Breast epithelium (tissue), 4 donors: ENCODE data around the gene CHST8. TPM values are rescaled to one million over a fixed set of nuclear protein-coding genes. Genes with fewer than 3 reads are reported as not detected.
"Not testable (repeated sequence)": the region's sequence is repeated elsewhere in the genome, so short reads cannot be mapped to it uniquely, and the experiment has no call there.

Experiments
- DNase-seq, 2 donors: peaks; one replicate each; pipeline ENCODE4 v3.0.0-alpha.2; 2019; ENCODE audit warnings: low spot score in 2 of 2
- H3K27ac ChIP-seq, 2 donors: fragments of 200-600 bp; sonication (generic) in 1 of 2; one replicate each; pipeline ENCODE4 v1.5.1; 2016 to 2019; ENCODE audit warnings: mild to moderate bottlenecking in 1 of 2
- H3K27me3 ChIP-seq, 2 donors: fragments of 200-600 bp; sonication (generic) in 1 of 2; one replicate each; pipeline versions ENCODE4 v1.5.1 to v1.6.0; 2017 to 2019; ENCODE audit warnings: control low read depth in 1 of 2, mild to moderate bottlenecking in 1 of 2
- H3K36me3 ChIP-seq: fragments of 200-600 bp; one replicate; pipeline ENCODE4 v1.5.1; 2019
- H3K4me1 ChIP-seq, 2 donors: fragments of 200-600 bp; sonication (generic); one replicate each; pipeline ENCODE4 v1.5.1; 2016 to 2019; ENCODE audit warnings: control low read depth in 1 of 2
- H3K4me3 ChIP-seq, 3 donors: fragments of 200-600 bp; sonication (generic); 1 replicate in 2 of 3; 2 replicates in 1 of 3; pipeline ENCODE4 v1.5.1; 2016 to 2019; ENCODE audit warnings: mild to moderate bottlenecking in 3 of 3, moderate library complexity in 2 of 3
- H3K9me3 ChIP-seq, 2 donors: fragments of 200-600 bp; sonication (generic) in 1 of 2; one replicate each; pipeline ENCODE4 v1.5.1; 2016 to 2019; ENCODE audit warnings: control low read depth in 1 of 2
- POLR2A ChIP-seq: fragments of 450-650 bp; IDR thresholded peaks from one replicate; pipeline ENCODE4 v1.6.1; 2016; ENCODE audit warnings: antibody characterized with exemption, mild to moderate bottlenecking, moderate library complexity
- POLR2AphosphoS5 ChIP-seq, 3 donors: sonication (generic); formaldehyde crosslinking; IDR thresholded peaks; one replicate each; pipeline ENCODE4 v1.6.1; 2017; ENCODE audit warnings: antibody characterized with exemption in 3 of 3
- intact Hi-C: fragments of 100-400 bp; cut with DNase I; formaldehyde crosslinking; loops from one replicate; pipeline ENCODE4 v1.15.1; 2023; ENCODE audit warnings: low total_unique reads
- total RNA-seq, 3 donors: library from RNA; depleted of rRNA; stranded (reverse); fragments of >200 nt; gene quantifications; one replicate each; pipeline ENCODE4 v1.1.0, GENCODE V29; 2016
- TF ChIP-seq, protein P1 (sequence below), 3 donors: fragments of 450-650 bp; IDR thresholded peaks; one replicate each; pipeline ENCODE4 v1.5.1; 2016 to 2017; ENCODE audit warnings: antibody characterized with exemption in 3 of 3, mild to moderate bottlenecking in 3 of 3, moderate library complexity in 3 of 3

The CHST8 gene
- total RNA-seq, 3 donors from 2014 or later: 0.16 to 14.1 (median 1.6) TPM

GRCh38 chr19:33601583-33601982 is 20.2 kb upstream of the CHST8 start:
- H3K36me3 ChIP-seq: no peaks in the 10 kb centered on the region

GRCh38 chr19:33602576-33603204 is 19.1 kb upstream of the CHST8 start:
- no peak for DNase-seq
- H3K27me3 ChIP-seq: peaks cover 0 to 6% of the 10 kb centered on the region in 2 donors
- TF ChIP-seq, protein P1, sequence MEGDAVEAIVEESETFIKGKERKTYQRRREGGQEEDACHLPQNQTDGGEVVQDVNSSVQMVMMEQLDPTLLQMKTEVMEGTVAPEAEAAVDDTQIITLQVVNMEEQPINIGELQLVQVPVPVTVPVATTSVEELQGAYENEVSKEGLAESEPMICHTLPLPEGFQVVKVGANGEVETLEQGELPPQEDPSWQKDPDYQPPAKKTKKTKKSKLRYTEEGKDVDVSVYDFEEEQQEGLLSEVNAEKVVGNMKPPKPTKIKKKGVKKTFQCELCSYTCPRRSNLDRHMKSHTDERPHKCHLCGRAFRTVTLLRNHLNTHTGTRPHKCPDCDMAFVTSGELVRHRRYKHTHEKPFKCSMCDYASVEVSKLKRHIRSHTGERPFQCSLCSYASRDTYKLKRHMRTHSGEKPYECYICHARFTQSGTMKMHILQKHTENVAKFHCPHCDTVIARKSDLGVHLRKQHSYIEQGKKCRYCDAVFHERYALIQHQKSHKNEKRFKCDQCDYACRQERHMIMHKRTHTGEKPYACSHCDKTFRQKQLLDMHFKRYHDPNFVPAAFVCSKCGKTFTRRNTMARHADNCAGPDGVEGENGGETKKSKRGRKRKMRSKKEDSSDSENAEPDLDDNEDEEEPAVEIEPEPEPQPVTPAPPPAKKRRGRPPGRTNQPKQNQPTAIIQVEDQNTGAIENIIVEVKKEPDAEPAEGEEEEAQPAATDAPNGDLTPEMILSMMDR (IDR thresholded peaks at IDR 0.05): no peak
- no peak for TF ChIP-seq POLR2A
- no peak for TF ChIP-seq POLR2AphosphoS5 (IDR thresholded peaks at IDR 0.05)
- no peak overlapping the region for H3K4me3 ChIP-seq
- H3K36me3 ChIP-seq: no peaks in the 10 kb centered on the region
- H3K27ac ChIP-seq: no peak overlapping the region
- no peaks in the 10 kb centered on the region for H3K4me1 ChIP-seq
- H3K9me3 ChIP-seq: peaks cover 23 to 35% of the 10 kb centered on the region in 2 donors
- intact Hi-C loops: no loop called here

More at GRCh38 chr19:33601583-33601982, 20.2 kb upstream of the CHST8 start:
- no peak for DNase-seq
- H3K27ac ChIP-seq: no peak overlapping the region
- intact Hi-C loops: no loop called here
- peaks cover 0 to 6% of the 10 kb centered on the region in 2 donors for H3K27me3 ChIP-seq
- no peaks in the 10 kb centered on the region for H3K4me1 ChIP-seq
- TF ChIP-seq POLR2A (no peak), POLR2AphosphoS5 (IDR thresholded peaks at IDR 0.05) (no peak)
- TF ChIP-seq, protein P1 (IDR thresholded peaks at IDR 0.05): no peak
- H3K4me3 ChIP-seq: no peak overlapping the region
- peaks cover 23 to 35% of the 10 kb centered on the region in 2 donors for H3K9me3 ChIP-seq

- no peak for DNase-seq
- Histone ChIP-seq H3K4me3 (no peak overlapping the region), H3K9me3 (peaks cover 23 to 35% of the 10 kb centered on the region in 2 donors), H3K27ac (no peak overlapping the region), H3K4me1 (no peaks in the 10 kb centered on the region), H3K36me3 (no peaks in the 10 kb centered on the region), H3K27me3 (peaks cover 0 to 6% of the 10 kb centered on the region in 2 donors)
- intact Hi-C loops: no loop called here
- TF ChIP-seq POLR2A (no peak), POLR2AphosphoS5 (IDR thresholded peaks at IDR 0.05) (no peak)
- TF ChIP-seq, protein P1 (IDR thresholded peaks at IDR 0.05): no peak
Observed at GRCh38 chr19:33603377-33603776, 18.4 kb upstream of the CHST8 start.

- H3K9me3 ChIP-seq: peaks cover 27 to 35% of the 10 kb centered on the region in 2 donors
- no peak for DNase-seq
- intact Hi-C loops: no loop called here
- H3K27me3 ChIP-seq: peaks cover 0 to 6% of the 10 kb centered on the region in 2 donors
- H3K4me3 ChIP-seq: no peak overlapping the region
- no peak overlapping the region for H3K27ac ChIP-seq
- H3K36me3 ChIP-seq: no peaks in the 10 kb centered on the region
- TF ChIP-seq, protein P1 (IDR thresholded peaks at IDR 0.05): no peak
- TF ChIP-seq POLR2AphosphoS5 (IDR thresholded peaks at IDR 0.05) (no peak), POLR2A (no peak)
- H3K4me1 ChIP-seq: no peaks in the 10 kb centered on the region
Observed at GRCh38 chr19:33604651-33605050, 17.1 kb upstream of the CHST8 start.

DNA sequence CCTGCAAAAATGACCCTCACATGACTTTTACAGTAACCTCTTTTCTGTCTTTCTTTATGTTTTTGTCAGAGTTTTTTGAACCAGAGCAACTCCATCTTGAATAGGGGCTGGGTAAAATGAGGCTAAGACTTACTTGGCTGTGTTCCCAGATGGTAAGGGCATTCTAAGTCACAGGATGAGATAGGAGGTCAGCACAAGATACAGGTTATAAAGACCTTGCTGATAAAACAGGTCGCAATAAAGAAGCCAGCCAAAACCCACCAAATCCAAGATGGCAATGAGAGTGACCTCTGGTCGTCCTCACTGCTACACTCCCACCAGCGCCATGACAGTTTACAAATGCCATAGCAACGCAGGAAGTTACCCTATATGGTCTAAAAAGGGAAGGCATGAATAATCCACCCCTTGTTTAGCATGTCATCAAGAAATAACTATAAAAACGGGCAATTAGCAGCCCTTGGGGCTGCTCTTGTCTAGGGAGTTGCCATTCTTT is 15.9 kb upstream of the CHST8 start:
- intact Hi-C loops: not testable (repeated sequence)

More for the DNA sequence above, 15.9 kb upstream of the CHST8 start:
- not testable (repeated sequence) for H3K27ac ChIP-seq, H3K36me3 ChIP-seq, H3K27me3 ChIP-seq, DNase-seq, H3K4me3 ChIP-seq, H3K4me1 ChIP-seq
- H3K9me3 ChIP-seq: peaks cover 25 to 34% of the 10 kb centered on the region in 2 donors
